ENCODE data around the gene GCNT4. TPM values are rescaled to one million over a fixed set of nuclear protein-coding genes. Genes with fewer than 3 reads are reported as not detected.
"Not testable (repeated sequence)": the region's sequence is repeated elsewhere in the genome, so short reads cannot be mapped to it uniquely, and the experiment has no call there.

The GCNT4 gene, protein sequence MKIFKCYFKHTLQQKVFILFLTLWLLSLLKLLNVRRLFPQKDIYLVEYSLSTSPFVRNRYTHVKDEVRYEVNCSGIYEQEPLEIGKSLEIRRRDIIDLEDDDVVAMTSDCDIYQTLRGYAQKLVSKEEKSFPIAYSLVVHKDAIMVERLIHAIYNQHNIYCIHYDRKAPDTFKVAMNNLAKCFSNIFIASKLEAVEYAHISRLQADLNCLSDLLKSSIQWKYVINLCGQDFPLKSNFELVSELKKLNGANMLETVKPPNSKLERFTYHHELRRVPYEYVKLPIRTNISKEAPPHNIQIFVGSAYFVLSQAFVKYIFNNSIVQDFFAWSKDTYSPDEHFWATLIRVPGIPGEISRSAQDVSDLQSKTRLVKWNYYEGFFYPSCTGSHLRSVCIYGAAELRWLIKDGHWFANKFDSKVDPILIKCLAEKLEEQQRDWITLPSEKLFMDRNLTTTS
- total RNA-seq (22.9 TPM), polyA plus RNA-seq (20.7 TPM)
- long read RNA-seq, donor 1, full-length matches to known transcripts: 8 of 8 reads
- long read RNA-seq, donor 1, partial matches to known transcripts: 0 of 8 reads
- long read RNA-seq, donor 1, other reads (novel, unspliced or antisense): 0 of 8 reads
- long read RNA-seq, donor 2: 0 reads
- long read RNA-seq, donor 3, full-length matches to known transcripts: 62 of 62 reads
- long read RNA-seq, donor 3, partial matches to known transcripts: 0 of 62 reads
- long read RNA-seq, donor 3, other reads (novel, unspliced or antisense): 0 of 62 reads
- long read RNA-seq, donor 4, full-length matches to known transcripts: 27 of 27 reads
- long read RNA-seq, donor 4, partial matches to known transcripts: 0 of 27 reads
- long read RNA-seq, donor 4, other reads (novel, unspliced or antisense): 0 of 27 reads
- long read RNA-seq, donor 5, full-length matches to known transcripts: 57 of 57 reads
- long read RNA-seq, donor 5, partial matches to known transcripts: 0 of 57 reads
- long read RNA-seq, donor 5, other reads (novel, unspliced or antisense): 0 of 57 reads
- long read RNA-seq, donor 6, full-length matches to known transcripts: 34 of 34 reads
- long read RNA-seq, donor 6, partial matches to known transcripts: 0 of 34 reads
- long read RNA-seq, donor 6, other reads (novel, unspliced or antisense): 0 of 34 reads
- long read RNA-seq, donor 7, full-length matches to known transcripts: 47 of 47 reads
- long read RNA-seq, donor 7, partial matches to known transcripts: 0 of 47 reads
- long read RNA-seq, donor 7, other reads (novel, unspliced or antisense): 0 of 47 reads
- long read RNA-seq, donor 8, full-length matches to known transcripts: 3 of 3 reads
- long read RNA-seq, donor 8, partial matches to known transcripts: 0 of 3 reads
- long read RNA-seq, donor 8, other reads (novel, unspliced or antisense): 0 of 3 reads
- long read RNA-seq, donor 9, full-length matches to known transcripts: 51 of 51 reads
- long read RNA-seq, donor 9, partial matches to known transcripts: 0 of 51 reads
- long read RNA-seq, donor 9, other reads (novel, unspliced or antisense): 0 of 51 reads
- long read RNA-seq, donor 10, full-length matches to known transcripts: 14 of 14 reads
- long read RNA-seq, donor 10, partial matches to known transcripts: 0 of 14 reads
- long read RNA-seq, donor 10, other reads (novel, unspliced or antisense): 0 of 14 reads

DNA sequence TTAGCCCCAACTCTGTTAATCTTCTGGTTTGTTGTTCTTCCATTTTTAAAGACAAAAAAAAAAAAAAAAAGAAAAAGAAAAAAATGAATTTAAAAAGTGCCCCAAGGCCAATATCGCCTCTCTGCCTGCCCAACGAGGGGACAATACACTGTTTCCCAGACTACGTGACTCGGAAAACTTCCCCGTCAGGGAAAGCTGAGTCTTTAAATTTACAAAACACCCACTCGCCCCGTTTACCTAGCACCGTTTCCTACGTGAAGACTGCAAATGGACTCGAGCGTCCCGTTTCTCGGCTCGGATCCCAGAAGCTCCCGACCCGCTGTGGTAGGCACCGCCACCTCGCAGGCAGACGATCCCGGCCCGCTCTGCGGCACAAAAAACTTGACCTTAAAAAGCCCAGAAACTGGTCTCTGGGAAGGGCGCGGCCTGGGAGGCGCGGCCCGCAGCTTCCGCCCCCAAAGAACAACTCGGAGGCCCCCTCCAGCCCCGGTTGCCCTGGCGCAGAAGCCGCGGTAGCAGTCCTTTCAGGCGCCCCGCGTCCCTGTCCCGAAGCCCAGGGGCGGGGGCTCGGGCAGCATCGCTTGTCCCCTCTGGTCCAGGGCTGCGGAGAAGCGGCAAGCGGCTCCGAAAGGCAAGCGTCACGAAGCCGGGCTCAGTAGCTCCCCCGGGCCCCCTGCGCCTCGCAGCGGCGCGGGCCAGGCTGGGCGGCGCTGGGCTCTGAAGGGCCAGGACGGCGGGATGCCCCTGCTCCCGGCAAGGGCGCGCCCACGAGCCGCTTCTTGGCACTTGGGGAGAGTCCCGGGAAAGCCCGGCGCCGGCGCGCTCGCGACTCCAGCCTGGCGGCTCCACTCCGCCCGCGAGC, at the start of gene GCNT4:
Gene GCNT4, minus strand, starts transcription at position 367 of the 862 bp plus-strand sequence. CDS start 22,521 bp downstream, outside the sequence.
- peak within 1 kb of the TSS; percentile 98 to 99 for H3K27ac ChIP-seq (ENCODE audit: low read depth in 1 of 2, low read length in 1 of 2)
- WGBS: 2% methylated on average over 74 of the region's 74 CpGs
- H3K4me1 ChIP-seq (ENCODE audit: control insufficient read depth in 2 of 2, insufficient read depth in 2 of 2, low read length in 2 of 2): peaks cover 54 to 65% of the 10 kb centered on the region in 2 donors
- H3K9me3 ChIP-seq (ENCODE audit: control insufficient read depth in 2 of 2, insufficient read depth in 1 of 2, low read length in 1 of 2): no peaks in the 10 kb centered on the region
- peaks cover 4 to 19% of the 10 kb centered on the region in 2 donors for H3K36me3 ChIP-seq (ENCODE audit: control insufficient read depth in 2 of 2, insufficient read depth in 2 of 2, low read length in 1 of 2)
- peak in 4 of 9 donors; percentile 49 to 84 (median 62) for DNase-seq (ENCODE audit: low read depth in 6 of 9, low spot score in 9 of 9)
- peak within 1 kb of the TSS; percentile 74 to 97 for H3K4me3 ChIP-seq (ENCODE audit: low read length in 2 of 2)
- H3K27me3 ChIP-seq (ENCODE audit: control insufficient read depth in 2 of 2, insufficient read depth in 1 of 2, low read length in 1 of 2): peaks cover 0 to 8% of the 10 kb centered on the region in 2 donors

DNA sequence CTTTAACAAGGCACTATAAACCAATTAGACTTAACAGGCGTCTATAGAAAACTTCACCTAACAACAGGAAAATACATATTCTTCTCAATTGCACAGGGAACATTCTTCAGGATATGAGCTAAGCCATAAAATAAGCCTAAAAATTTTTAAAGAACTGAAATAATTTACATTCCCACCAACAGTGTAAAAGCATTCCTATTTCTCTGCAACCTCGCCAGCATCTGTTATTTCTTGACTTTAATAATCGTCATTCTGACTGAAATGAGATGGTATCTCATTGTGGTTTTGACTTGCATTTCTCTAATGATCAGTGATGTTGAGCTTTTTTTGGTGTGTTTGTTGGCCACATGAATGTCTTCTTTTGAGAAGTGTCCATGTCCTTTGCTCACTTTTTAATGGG, 43.6 kb upstream of the GCNT4 start:
- WGBS: 53% methylated on average over 3 of the region's 3 CpGs
- H3K27me3 ChIP-seq (ENCODE audit: control insufficient read depth in 2 of 2, insufficient read depth in 1 of 2, low read length in 1 of 2); DNase-seq (ENCODE audit: low read depth in 6 of 9, low spot score in 9 of 9); H3K9me3 ChIP-seq (ENCODE audit: control insufficient read depth in 2 of 2, insufficient read depth in 1 of 2, low read length in 1 of 2); H3K27ac ChIP-seq (ENCODE audit: low read depth in 1 of 2, low read length in 1 of 2); H3K36me3 ChIP-seq (ENCODE audit: control insufficient read depth in 2 of 2, insufficient read depth in 2 of 2, low read length in 1 of 2); H3K4me3 ChIP-seq (ENCODE audit: low read length in 2 of 2); H3K4me1 ChIP-seq (ENCODE audit: control insufficient read depth in 2 of 2, insufficient read depth in 2 of 2, low read length in 2 of 2): not testable (repeated sequence)

DNA sequence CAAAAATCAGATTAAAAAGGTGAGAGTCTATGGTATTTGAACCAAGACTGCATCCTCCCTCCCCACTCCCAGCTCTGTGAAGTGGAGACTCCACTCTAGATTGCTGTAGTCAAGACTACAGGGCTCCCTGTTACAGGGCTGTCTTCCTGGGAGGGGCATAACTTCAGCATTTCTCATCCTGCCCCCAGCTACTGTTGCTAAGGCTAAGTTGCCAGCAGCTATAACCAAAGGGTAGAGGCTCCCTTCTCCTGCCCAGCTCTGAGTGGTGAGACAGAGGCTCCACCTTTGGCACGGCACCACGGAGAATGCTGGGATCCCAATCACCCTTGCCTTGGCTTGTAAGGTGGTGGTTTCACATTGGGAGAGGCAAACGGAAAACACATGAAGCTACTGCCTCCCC, 39.2 kb upstream of the GCNT4 start:
- peak in 2 of 9 donors; percentile 34 to 55 for DNase-seq (ENCODE audit: low read depth in 6 of 9, low spot score in 9 of 9)
- Histone ChIP-seq H3K4me3 (ENCODE audit: low read length in 2 of 2) (no peak overlapping the region), H3K9me3 (ENCODE audit: control insufficient read depth in 2 of 2, insufficient read depth in 1 of 2, low read length in 1 of 2) (no peaks in the 10 kb centered on the region), H3K36me3 (ENCODE audit: control insufficient read depth in 2 of 2, insufficient read depth in 2 of 2, low read length in 1 of 2) (no peaks in the 10 kb centered on the region), H3K27ac (ENCODE audit: low read depth in 1 of 2, low read length in 1 of 2) (no peak overlapping the region), H3K27me3 (ENCODE audit: control insufficient read depth in 2 of 2, insufficient read depth in 1 of 2, low read length in 1 of 2) (no peaks in the 10 kb centered on the region), H3K4me1 (ENCODE audit: control insufficient read depth in 2 of 2, insufficient read depth in 2 of 2, low read length in 2 of 2) (peaks cover 4 to 20% of the 10 kb centered on the region in 2 donors)
- WGBS: 95% methylated on average over 3 of the region's 3 CpGs

DNA sequence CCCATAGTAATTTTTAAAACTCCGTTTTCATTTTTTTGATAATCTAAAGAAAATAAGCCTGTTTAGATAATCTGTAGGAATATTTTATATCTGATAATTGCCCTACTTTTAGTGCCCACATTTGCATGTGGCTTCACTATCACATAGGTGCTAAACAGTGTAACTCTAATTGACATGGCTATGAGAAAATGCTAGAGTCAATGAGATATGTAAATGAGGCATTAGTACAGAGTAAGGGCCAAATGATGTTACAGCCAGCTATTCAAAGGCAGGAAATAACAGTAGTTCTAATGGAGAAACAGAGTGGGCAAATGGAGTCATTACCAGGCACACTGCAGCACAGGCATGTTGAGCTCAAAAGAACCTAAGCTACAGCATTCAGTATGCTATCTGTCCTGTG, 37.3 kb upstream of the GCNT4 start:
- Histone ChIP-seq H3K9me3 (ENCODE audit: control insufficient read depth in 2 of 2, insufficient read depth in 1 of 2, low read length in 1 of 2) (no peaks in the 10 kb centered on the region), H3K4me1 (ENCODE audit: control insufficient read depth in 2 of 2, insufficient read depth in 2 of 2, low read length in 2 of 2) (peaks cover 4 to 20% of the 10 kb centered on the region in 2 donors), H3K27ac (ENCODE audit: low read depth in 1 of 2, low read length in 1 of 2) (no peak overlapping the region), H3K36me3 (ENCODE audit: control insufficient read depth in 2 of 2, insufficient read depth in 2 of 2, low read length in 1 of 2) (no peaks in the 10 kb centered on the region), H3K4me3 (ENCODE audit: low read length in 2 of 2) (no peak overlapping the region), H3K27me3 (ENCODE audit: control insufficient read depth in 2 of 2, insufficient read depth in 1 of 2, low read length in 1 of 2) (no peaks in the 10 kb centered on the region)
- no peak for DNase-seq (ENCODE audit: low read depth in 6 of 9, low spot score in 9 of 9)
- 94% methylated on average over 1 of the region's 1 CpG for WGBS

DNA sequence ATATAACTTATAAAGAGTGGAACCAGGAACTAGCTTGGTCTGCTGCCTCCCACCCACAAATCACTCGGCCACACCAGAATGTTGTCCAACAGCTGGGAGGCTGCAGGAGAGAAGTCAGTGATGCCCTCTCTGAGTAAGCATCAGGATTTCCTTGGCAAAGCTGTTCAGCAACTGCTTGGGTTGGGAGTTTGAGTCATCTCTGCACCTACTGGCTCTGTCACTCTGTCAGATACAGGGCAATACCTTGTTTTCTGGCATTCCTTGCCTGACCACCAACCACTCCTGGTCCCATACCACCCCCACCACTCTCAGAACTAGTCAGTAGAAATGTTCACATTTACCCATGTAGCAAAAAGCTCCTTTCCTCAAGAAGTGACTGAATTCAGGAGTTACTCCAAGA, 36.8 kb upstream of the GCNT4 start:
- Histone ChIP-seq H3K27ac (ENCODE audit: low read depth in 1 of 2, low read length in 1 of 2) (no peak overlapping the region), H3K36me3 (ENCODE audit: control insufficient read depth in 2 of 2, insufficient read depth in 2 of 2, low read length in 1 of 2) (no peaks in the 10 kb centered on the region), H3K27me3 (ENCODE audit: control insufficient read depth in 2 of 2, insufficient read depth in 1 of 2, low read length in 1 of 2) (no peaks in the 10 kb centered on the region), H3K9me3 (ENCODE audit: control insufficient read depth in 2 of 2, insufficient read depth in 1 of 2, low read length in 1 of 2) (no peaks in the 10 kb centered on the region), H3K4me3 (ENCODE audit: low read length in 2 of 2) (no peak overlapping the region), H3K4me1 (ENCODE audit: control insufficient read depth in 2 of 2, insufficient read depth in 2 of 2, low read length in 2 of 2) (peaks cover 4 to 20% of the 10 kb centered on the region in 2 donors)
- no peak for DNase-seq (ENCODE audit: low read depth in 6 of 9, low spot score in 9 of 9)
- WGBS: 98% methylated on average over 1 of the region's 1 CpG

DNA sequence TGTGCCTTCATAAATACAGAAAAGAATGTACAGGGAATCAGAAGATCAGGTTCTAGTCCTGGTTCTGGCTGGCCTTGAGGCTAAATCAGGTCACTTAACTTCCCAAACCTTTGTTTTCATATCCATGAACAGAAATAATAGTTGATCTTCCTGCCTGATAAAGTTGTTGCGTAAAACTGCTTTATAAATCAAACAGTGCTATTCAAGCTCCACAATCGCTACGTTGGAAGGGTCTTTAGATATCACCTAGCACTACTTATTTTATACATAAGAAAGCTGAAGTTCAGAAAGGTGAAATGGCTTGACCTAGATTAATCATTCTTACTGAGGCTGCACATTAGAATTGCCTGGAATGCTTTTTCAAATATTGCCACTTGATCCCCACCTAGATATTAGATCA, 36.3 kb upstream of the GCNT4 start:
- WGBS: 98% methylated on average over 3 of the region's 3 CpGs
- Histone ChIP-seq H3K4me1 (ENCODE audit: control insufficient read depth in 2 of 2, insufficient read depth in 2 of 2, low read length in 2 of 2) (peaks cover 4 to 20% of the 10 kb centered on the region in 2 donors), H3K27ac (ENCODE audit: low read depth in 1 of 2, low read length in 1 of 2) (no peak overlapping the region), H3K9me3 (ENCODE audit: control insufficient read depth in 2 of 2, insufficient read depth in 1 of 2, low read length in 1 of 2) (no peaks in the 10 kb centered on the region), H3K36me3 (ENCODE audit: control insufficient read depth in 2 of 2, insufficient read depth in 2 of 2, low read length in 1 of 2) (no peaks in the 10 kb centered on the region), H3K4me3 (ENCODE audit: low read length in 2 of 2) (no peak overlapping the region), H3K27me3 (ENCODE audit: control insufficient read depth in 2 of 2, insufficient read depth in 1 of 2, low read length in 1 of 2) (no peaks in the 10 kb centered on the region)
- DNase-seq (ENCODE audit: low read depth in 6 of 9, low spot score in 9 of 9): no peak

DNA sequence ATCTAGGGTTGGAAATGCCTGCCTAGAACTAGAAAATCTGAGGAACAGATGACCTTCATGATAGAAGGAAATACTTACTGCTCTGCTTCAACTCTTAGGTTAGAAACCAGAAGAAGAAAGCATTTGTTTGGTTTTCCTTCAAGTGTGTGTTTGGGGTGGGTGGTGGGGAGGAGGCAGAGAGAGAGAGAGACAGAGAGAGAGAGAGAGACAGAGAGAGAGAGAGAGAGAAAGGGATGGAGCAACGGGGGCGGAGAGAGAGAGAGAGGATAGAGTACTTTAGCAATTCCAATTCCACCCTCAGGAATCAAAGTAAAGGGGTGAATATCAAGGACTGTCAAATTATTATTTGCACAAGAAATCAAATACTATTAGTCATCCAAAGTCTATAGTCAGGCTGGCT, 29.2 kb upstream of the GCNT4 start:
- Histone ChIP-seq H3K4me3 (ENCODE audit: low read length in 2 of 2) (no peak overlapping the region), H3K27ac (ENCODE audit: low read depth in 1 of 2, low read length in 1 of 2) (peak overlapping the region in 1 of 2 donors; percentile 71), H3K4me1 (ENCODE audit: control insufficient read depth in 2 of 2, insufficient read depth in 2 of 2, low read length in 2 of 2) (peaks cover 10 to 25% of the 10 kb centered on the region in 2 donors), H3K36me3 (ENCODE audit: control insufficient read depth in 2 of 2, insufficient read depth in 2 of 2, low read length in 1 of 2) (no peaks in the 10 kb centered on the region), H3K9me3 (ENCODE audit: control insufficient read depth in 2 of 2, insufficient read depth in 1 of 2, low read length in 1 of 2) (no peaks in the 10 kb centered on the region), H3K27me3 (ENCODE audit: control insufficient read depth in 2 of 2, insufficient read depth in 1 of 2, low read length in 1 of 2) (no peaks in the 10 kb centered on the region)
- 92% methylated on average over 2 of the region's 2 CpGs for WGBS
- DNase-seq (ENCODE audit: low read depth in 6 of 9, low spot score in 9 of 9): no peak
